Mucosa of stomach (tissue), 1 donor: Measurements from ENCODE around the gene MGA.

Experiments used
- H3K27me3 ChIP-seq: one replicate; pipeline ENCODE4 v1.7.0; 2013; ENCODE audit warnings: mild to moderate bottlenecking, low read length; ENCODE audit not compliant: control insufficient read depth, insufficient read depth
- H3K36me3 ChIP-seq: one replicate; pipeline ENCODE4 v1.7.0; 2013; ENCODE audit warnings: low read length; ENCODE audit not compliant: control insufficient read depth, insufficient read depth
- H3K4me1 ChIP-seq: one replicate; pipeline ENCODE4 v1.7.0; 2013; ENCODE audit warnings: mild to moderate bottlenecking, low read length; ENCODE audit not compliant: control insufficient read depth, insufficient read depth
- H3K4me3 ChIP-seq: one replicate; pipeline ENCODE4 v1.7.0; 2013; ENCODE audit warnings: low read length
- H3K9ac ChIP-seq: one replicate; pipeline ENCODE4 v1.7.0; 2013; ENCODE audit warnings: mild to moderate bottlenecking, low read length, moderate library complexity
- H3K9me3 ChIP-seq: one replicate; pipeline ENCODE4 v1.7.0; 2013; ENCODE audit warnings: mild to moderate bottlenecking, low read length, moderate library complexity; ENCODE audit not compliant: control insufficient read depth
- donor health status: Pancreatic carcinoma.

The MGA gene

GRCh38 chr15:41819455-41820050 is 159.3 kb downstream of the MGA start:
- peaks cover 13% of the 10 kb centered on the region for H3K36me3 ChIP-seq
- no peak overlapping the region for H3K9ac ChIP-seq
- no peaks in the 10 kb centered on the region for H3K9me3 ChIP-seq
- no peaks in the 10 kb centered on the region for H3K27me3 ChIP-seq
- H3K4me1 ChIP-seq: peaks cover 13% of the 10 kb centered on the region
- no peak overlapping the region for H3K4me3 ChIP-seq

- Histone ChIP-seq H3K9me3 (no peaks in the 10 kb centered on the region), H3K36me3 (peaks cover 13% of the 10 kb centered on the region), H3K27me3 (no peaks in the 10 kb centered on the region)
Measured at GRCh38 chr15:41820791-41821423, 160.7 kb downstream of the MGA start.

GRCh38 chr15:41821831-41822230 is 161.6 kb downstream of the MGA start:
- no peak overlapping the region for H3K4me3 ChIP-seq
- H3K4me1 ChIP-seq: peaks cover 13% of the 10 kb centered on the region
- H3K9me3 ChIP-seq: no peaks in the 10 kb centered on the region
- H3K9ac ChIP-seq: no peak overlapping the region
- peaks cover 10% of the 10 kb centered on the region for H3K36me3 ChIP-seq
- no peaks in the 10 kb centered on the region for H3K27me3 ChIP-seq

More at GRCh38 chr15:41820791-41821423, 160.7 kb downstream of the MGA start:
- peaks cover 13% of the 10 kb centered on the region for H3K4me1 ChIP-seq
- no peak overlapping the region for H3K9ac ChIP-seq
- no peak overlapping the region for H3K4me3 ChIP-seq

GRCh38 chr15:41822471-41822870 is 162.3 kb downstream of the MGA start:
- H3K36me3 ChIP-seq: peaks cover 8% of the 10 kb centered on the region
- no peaks in the 10 kb centered on the region for H3K27me3 ChIP-seq
- H3K9ac ChIP-seq: no peak overlapping the region

More at GRCh38 chr15:41822471-41822870, 162.3 kb downstream of the MGA start:
- H3K4me3 ChIP-seq: no peak overlapping the region
- peaks cover 17% of the 10 kb centered on the region for H3K4me1 ChIP-seq
- no peaks in the 10 kb centered on the region for H3K9me3 ChIP-seq
